Measurements from ENCODE around the gene GID8.

The GID8 gene

GRCh38 chr20:62940875-62941274 is 2.9 kb downstream of the GID8 start:
- Histone ChIP-seq H3K79me2 (ENCODE audit: insufficient read depth, low read length) (peaks cover 64% of the 10 kb centered on the region), H3K9ac (ENCODE audit: low read length) (no peak overlapping the region), H3K9me2 (replicated peaks; ENCODE audit: insufficient read depth, low read length) (no peaks in the 10 kb centered on the region), H3K27me3 (ENCODE audit: low read length) (no peaks in the 10 kb centered on the region), H3K4me3 (ENCODE audit: insufficient read depth, low read length, poor library complexity, severe bottlenecking) (no peak overlapping the region), H3K36me3 (ENCODE audit: low read length) (peaks cover 3% of the 10 kb centered on the region; the same call in 1 of the 2 replicates), H3K27ac (ENCODE audit: low read depth, low read length) (no peak overlapping the region), H4K20me1 (ENCODE audit: low read depth, low read length) (peaks cover 1% of the 10 kb centered on the region; the same call in 1 of the 2 replicates), H3K9me3 (ENCODE audit: insufficient read depth, low read length) (no peaks in the 10 kb centered on the region), H2AFZ (ENCODE audit: low read depth, low read length, severe bottlenecking) (no peak overlapping the region), H3K4me2 (ENCODE audit: low read depth, low read length, poor library complexity, severe bottlenecking) (no peak overlapping the region), H3F3A (ENCODE audit: insufficient read depth) (no peaks in the 10 kb centered on the region)
- TF ChIP-seq CTCF (IDR thresholded peaks at IDR 0.05; ENCODE audit: insufficient read depth, low read length, poor library complexity, severe bottlenecking) (no peak), EZH2phosphoT487 (conservative IDR thresholded peaks at IDR 0.05; ENCODE audit: low read length) (no peak)

DNA sequence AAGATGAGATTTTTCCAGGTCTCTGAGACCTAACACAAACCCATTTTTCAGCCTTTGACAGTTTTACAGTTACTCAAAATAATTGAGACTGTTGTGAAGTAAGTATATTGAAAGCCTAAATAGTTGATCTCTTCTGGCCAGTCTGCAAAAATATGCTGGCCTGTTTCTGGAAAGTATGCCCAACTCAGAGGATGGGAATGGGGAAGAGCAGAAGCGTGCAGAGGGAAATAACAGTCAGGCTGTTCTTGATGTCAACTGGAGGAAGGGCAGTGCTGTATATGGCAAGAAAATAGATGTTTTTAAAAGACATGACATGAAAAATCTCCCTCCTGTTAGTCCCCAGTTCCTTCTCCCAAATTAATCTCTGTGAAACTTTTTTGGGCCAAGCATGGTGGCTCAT is 3.8 kb downstream of the GID8 start:
- no peaks in the 10 kb centered on the region for H3K9me2 ChIP-seq (replicated peaks; ENCODE audit: insufficient read depth, low read length)
- peaks cover 56% of the 10 kb centered on the region for H3K79me2 ChIP-seq (ENCODE audit: insufficient read depth, low read length)
- no peak overlapping the region for H3K27ac ChIP-seq (ENCODE audit: low read depth, low read length)
- TF ChIP-seq CTCF (IDR thresholded peaks at IDR 0.05; ENCODE audit: insufficient read depth, low read length, poor library complexity, severe bottlenecking), result no peak
- TF ChIP-seq EZH2phosphoT487 (conservative IDR thresholded peaks at IDR 0.05; ENCODE audit: low read length), result no peak
- no peak overlapping the region for H3K4me2 ChIP-seq (ENCODE audit: low read depth, low read length, poor library complexity, severe bottlenecking)
- H4K20me1 ChIP-seq (ENCODE audit: low read depth, low read length), result no peaks in the 10 kb centered on the region
- no peaks in the 10 kb centered on the region for H3F3A ChIP-seq (ENCODE audit: insufficient read depth)
- no peak overlapping the region for H3K4me3 ChIP-seq (ENCODE audit: insufficient read depth, low read length, poor library complexity, severe bottlenecking)
- H2AFZ ChIP-seq (ENCODE audit: low read depth, low read length, severe bottlenecking), result no peak overlapping the region
- H3K9ac ChIP-seq (ENCODE audit: low read length), result no peak overlapping the region
- peaks cover 3% of the 10 kb centered on the region for H3K36me3 ChIP-seq (ENCODE audit: low read length)
- H3K9me3 ChIP-seq (ENCODE audit: insufficient read depth, low read length), result no peaks in the 10 kb centered on the region
- no peaks in the 10 kb centered on the region for H3K27me3 ChIP-seq (ENCODE audit: low read length)

DNA sequence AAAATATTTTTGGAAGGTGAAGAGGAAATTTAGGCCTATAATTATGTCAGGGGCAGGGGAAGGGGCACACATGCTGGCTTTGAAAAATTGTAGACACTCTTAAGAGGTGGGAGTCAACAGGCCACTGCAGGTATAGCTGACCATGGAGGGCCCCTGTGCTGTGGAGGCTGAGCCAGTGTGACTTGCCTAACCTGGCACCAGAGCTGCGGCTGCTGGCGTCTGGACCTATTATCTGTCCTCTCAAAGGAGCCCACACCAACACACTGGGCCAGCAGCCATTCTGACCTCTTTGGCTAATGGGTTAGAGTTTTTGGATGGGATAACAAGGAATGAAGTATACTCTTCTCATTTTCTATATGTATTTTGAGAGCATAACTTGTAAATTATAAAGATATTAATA is 4.5 kb downstream of the GID8 start:
- Histone ChIP-seq H2AFZ (ENCODE audit: low read depth, low read length, severe bottlenecking) (no peak overlapping the region), H3K4me3 (ENCODE audit: insufficient read depth, low read length, poor library complexity, severe bottlenecking) (no peak overlapping the region), H3K27ac (ENCODE audit: low read depth, low read length) (no peak overlapping the region), H3K4me2 (ENCODE audit: low read depth, low read length, poor library complexity, severe bottlenecking) (no peak overlapping the region), H3F3A (ENCODE audit: insufficient read depth) (no peaks in the 10 kb centered on the region), H3K27me3 (ENCODE audit: low read length) (no peaks in the 10 kb centered on the region), H3K9me2 (replicated peaks; ENCODE audit: insufficient read depth, low read length) (no peaks in the 10 kb centered on the region), H3K9me3 (ENCODE audit: insufficient read depth, low read length) (no peaks in the 10 kb centered on the region), H3K79me2 (ENCODE audit: insufficient read depth, low read length) (peaks cover 52% of the 10 kb centered on the region), H4K20me1 (ENCODE audit: low read depth, low read length) (no peaks in the 10 kb centered on the region), H3K9ac (ENCODE audit: low read length) (no peak overlapping the region), H3K36me3 (ENCODE audit: low read length) (peaks cover 5% of the 10 kb centered on the region)
- TF ChIP-seq CTCF (IDR thresholded peaks at IDR 0.05; ENCODE audit: insufficient read depth, low read length, poor library complexity, severe bottlenecking), result no peak
- TF ChIP-seq EZH2phosphoT487 (conservative IDR thresholded peaks at IDR 0.05; ENCODE audit: low read length), result no peak

Measured in SU-DHL-6 (cell line).